GM08714 (cell line): ENCODE data around the gene POC1A.

Experiments used
- H3K4me3 ChIP-seq: fragments of 200-500 bp; sonication (Bioruptor generic); 2 replicates; pipeline ENCODE4 v1.5.1; 2014; ENCODE audit warnings: mild to moderate bottlenecking, low read length, inconsistent platforms
- ZNF274 ChIP-seq: IDR thresholded peaks from 2 replicates; pipeline ENCODE4 v1.6.1; 2012; ENCODE audit warnings: mild to moderate bottlenecking, low read depth, low read length

The POC1A gene

GRCh38 chr3:52097851-52098507, 56.2 kb downstream of the POC1A start:
- TF ChIP-seq ZNF274: no peak
- no peak overlapping the region for H3K4me3 ChIP-seq

GRCh38 chr3:52095990-52096775, 58.0 kb downstream of the POC1A start:
- TF ChIP-seq ZNF274: no peak
- no peak overlapping the region for H3K4me3 ChIP-seq

- TF ChIP-seq ZNF274: no peak
- no peak overlapping the region for H3K4me3 ChIP-seq
Observed at GRCh38 chr3:52094571-52095485, 59.4 kb downstream of the POC1A start.

- no peak for TF ChIP-seq ZNF274
Observed at GRCh38 chr3:52093756-52094545, 60.3 kb downstream of the POC1A start.

GRCh38 chr3:52092891-52093290, 61.3 kb downstream of the POC1A start:
- H3K4me3 ChIP-seq: no peak overlapping the region
- no peak for TF ChIP-seq ZNF274

More at GRCh38 chr3:52093756-52094545, 60.3 kb downstream of the POC1A start:
- no peak overlapping the region for H3K4me3 ChIP-seq

- TF ChIP-seq ZNF274: no peak
- H3K4me3 ChIP-seq: no peak overlapping the region
Observed at GRCh38 chr3:52092271-52092660, 62.0 kb downstream of the POC1A start.

- no peak for TF ChIP-seq ZNF274
- H3K4me3 ChIP-seq: no peak overlapping the region
Observed at GRCh38 chr3:52091586-52092270, 62.5 kb downstream of the POC1A start.

GRCh38 chr3:52090933-52091468, 63.2 kb downstream of the POC1A start:
- TF ChIP-seq ZNF274: no peak
- no peak overlapping the region for H3K4me3 ChIP-seq

GRCh38 chr3:52090131-52090932, 63.9 kb downstream of the POC1A start:
- TF ChIP-seq ZNF274: no peak
- H3K4me3 ChIP-seq: no peak overlapping the region

GRCh38 chr3:52089691-52090090, 64.5 kb downstream of the POC1A start:
- H3K4me3 ChIP-seq: no peak overlapping the region
- TF ChIP-seq ZNF274: no peak

GRCh38 chr3:52088445-52089367, 65.5 kb downstream of the POC1A start:
- no peak for TF ChIP-seq ZNF274
- H3K4me3 ChIP-seq: no peak overlapping the region

GRCh38 chr3:52087731-52088130, 66.5 kb downstream of the POC1A start:
- H3K4me3 ChIP-seq: no peak overlapping the region
- TF ChIP-seq ZNF274: no peak
